Stomach (tissue), 9 donors: ENCODE data around the gene SGTA. TPM values are rescaled to one million over a fixed set of nuclear protein-coding genes. Genes with fewer than 3 reads are reported as not detected.

ENCODE experiments used
- DNase-seq, 2 donors: peaks; one replicate each; pipeline versions ENCODE4 v3.0.0 to v3.0.0-alpha.2; 2013 to 2019
- H3K27ac ChIP-seq, 5 donors: fragments of 200-600 bp in 4 of 5; sonication (generic) in 4 of 5; one replicate each; pipeline ENCODE4 v1.5.1; 2013 to 2019; ENCODE audit warnings: mild to moderate bottlenecking in 1 of 5, moderate library complexity in 1 of 5
- H3K27me3 ChIP-seq, 3 donors: fragments of 200-600 bp; sonication (generic); one replicate each; pipeline ENCODE4 v1.5.1; 2017 to 2019; ENCODE audit warnings: mixed run types in 1 of 3
- H3K36me3 ChIP-seq, 4 donors: fragments of 200-600 bp; sonication (generic); 1 replicate in 3 of 4; 2 replicates in 1 of 4; pipeline ENCODE4 v1.5.1; 2016 to 2019
- H3K4me1 ChIP-seq, 4 donors: fragments of 200-600 bp; sonication (generic); one replicate each; pipeline ENCODE4 v1.5.1; 2016 to 2019
- H3K4me3 ChIP-seq, 4 donors: fragments of 200-600 bp; sonication (generic) in 3 of 4; one replicate each; pipeline ENCODE4 v1.5.1; 2016 to 2019; ENCODE audit warnings: mild to moderate bottlenecking in 1 of 4
- H3K9me3 ChIP-seq, 4 donors: fragments of 200-600 bp; sonication (generic); one replicate each; pipeline ENCODE4 v1.5.1; 2016 to 2019
- CTCF ChIP-seq, 7 experiments: fragments of 450-650 bp in 4 of 7; fragments of 200-600 bp in 3 of 7; sonication (generic) in 3 of 7; IDR thresholded peaks; one replicate each; pipeline ENCODE4 v1.5.1; 2016 to 2019; ENCODE audit warnings: antibody characterized with exemption in 7 of 7, control low read depth in 2 of 7, mild to moderate bottlenecking in 1 of 7
- EP300 ChIP-seq: sonication (generic); formaldehyde crosslinking; IDR thresholded peaks from one replicate; pipeline ENCODE4 v1.6.1; 2017; ENCODE audit warnings: antibody characterized with exemption
- POLR2A ChIP-seq, 4 donors: fragments of 450-650 bp; IDR thresholded peaks; one replicate each; pipeline ENCODE4 v1.6.1; 2016; ENCODE audit warnings: antibody characterized with exemption in 4 of 4, control low read depth in 2 of 4, mild to moderate bottlenecking in 1 of 4, moderate library complexity in 1 of 4
- POLR2AphosphoS5 ChIP-seq, 3 donors: sonication (generic); formaldehyde crosslinking; IDR thresholded peaks; one replicate each; pipeline ENCODE4 v1.6.1; 2016; ENCODE audit warnings: antibody characterized with exemption in 3 of 3
- WGBS, 5 donors: extraction: QIAGEN DNeasy Blood & Tissue Kit in 3 of 5; methylation state at CpG; one replicate each; pipeline versions ENCODE4 v1.1.5 to v1.1.7; 2013 to 2018; 5-methylcytosine and 5-hydroxymethylcytosine counted together
- intact Hi-C: fragments of 100-400 bp; cut with DNase I; formaldehyde crosslinking; loops from one replicate; pipeline ENCODE4 v1.15.1; 2023; ENCODE audit warnings: low total_unique reads
- polyA plus RNA-seq, 3 donors: library from polyadenylated mRNA; stranded (reverse); fragments of 200-250 nt; gene quantifications; one replicate each; pipeline ENCODE4 v1.2.3, GENCODE V29; 2013
- total RNA-seq, 5 donors: library from RNA; depleted of rRNA; stranded (reverse); fragments of >200 nt; gene quantifications; one replicate each; pipeline versions ENCODE4 v1.1.0 to v1.2.3, GENCODE V29; 2014 to 2016
- donor health status: healthy with polysubstance abuse.
- donor health status: Bipolar disorder and iron deficiency.
- donor health status: healthy.

The SGTA gene
- total and polyA plus RNA-seq, 8 donors: 18.5 to 173 (median 52.7) TPM

GRCh38 chr19:2799273-2800020, 16.4 kb upstream of the SGTA start:
- no peak for DNase-seq
- H3K9me3 ChIP-seq: no peaks in the 10 kb centered on the region
- no peak for TF ChIP-seq POLR2AphosphoS5 (IDR thresholded peaks at IDR 0.05)
- TF ChIP-seq CTCF (IDR thresholded peaks at IDR 0.05): no peak
- TF ChIP-seq EP300: no peak
- no peak for TF ChIP-seq POLR2A (IDR thresholded peaks at IDR 0.05)
- WGBS, 5 donors: 92 to 96% (median 95%) methylated on average over 39 to 41 of the region's 41 CpGs
- intact Hi-C loops: no loop called here
- no peaks in the 10 kb centered on the region for H3K27me3 ChIP-seq
- H3K27ac ChIP-seq: no peak overlapping the region
- no peak overlapping the region for H3K4me3 ChIP-seq
- H3K4me1 ChIP-seq: peaks cover 0 to 3% (median 0%) of the 10 kb centered on the region in 4 donors
- peaks cover 23 to 95% (median 92%) of the 10 kb centered on the region in 4 donors for H3K36me3 ChIP-seq

GRCh38 chr19:2798733-2799132, 15.7 kb upstream of the SGTA start:
- TF ChIP-seq CTCF (IDR thresholded peaks at IDR 0.05) (no peak), POLR2A (IDR thresholded peaks at IDR 0.05) (no peak)
- H3K27ac ChIP-seq: no peak overlapping the region
- intact Hi-C loops: no loop called here
- H3K4me1 ChIP-seq: peaks cover 0 to 3% (median 0%) of the 10 kb centered on the region in 4 donors
- no peaks in the 10 kb centered on the region for H3K9me3 ChIP-seq
- H3K4me3 ChIP-seq: no peak overlapping the region
- H3K27me3 ChIP-seq: no peaks in the 10 kb centered on the region
- H3K36me3 ChIP-seq: peaks cover 23 to 97% (median 92%) of the 10 kb centered on the region in 4 donors
- no peak for DNase-seq
- WGBS, 5 donors: 81 to 85% (median 83%) methylated on average over 7 of the region's 7 CpGs

- TF ChIP-seq POLR2A (IDR thresholded peaks at IDR 0.05): no peak
- TF ChIP-seq CTCF (IDR thresholded peaks at IDR 0.05): no peak
- H3K36me3 ChIP-seq: peaks cover 23 to 97% (median 92%) of the 10 kb centered on the region in 4 donors
- intact Hi-C loops: no loop called here
Measured at GRCh38 chr19:2798158-2798685, 15.1 kb upstream of the SGTA start.

GRCh38 chr19:2797280-2797679, 14.2 kb upstream of the SGTA start:
- TF ChIP-seq CTCF (IDR thresholded peaks at IDR 0.05) (no peak), EP300 (no peak), POLR2A (IDR thresholded peaks at IDR 0.05) (no peak), POLR2AphosphoS5 (IDR thresholded peaks at IDR 0.05) (no peak)
- Histone ChIP-seq H3K27me3 (no peaks in the 10 kb centered on the region), H3K9me3 (no peaks in the 10 kb centered on the region), H3K36me3 (peaks cover 23 to 98% (median 92%) of the 10 kb centered on the region in 4 donors), H3K27ac (no peak overlapping the region), H3K4me1 (peaks cover 0 to 3% (median 0%) of the 10 kb centered on the region in 4 donors), H3K4me3 (no peak overlapping the region)
- intact Hi-C loops: no loop called here
- 92 to 97% (median 95%) methylated on average over 15 of the region's 15 CpGs for WGBS, 5 donors
- no peak for DNase-seq

More at GRCh38 chr19:2798158-2798685, 15.1 kb upstream of the SGTA start:
- Histone ChIP-seq H3K27ac (no peak overlapping the region), H3K9me3 (no peaks in the 10 kb centered on the region), H3K4me3 (no peak overlapping the region), H3K4me1 (peaks cover 0 to 3% (median 0%) of the 10 kb centered on the region in 4 donors), H3K27me3 (no peaks in the 10 kb centered on the region)
- 95 to 96% (median 96%) methylated on average over 16 of the region's 16 CpGs for WGBS, 5 donors
- DNase-seq: no peak
